Endothelial cell of umbilical vein (primary cell): Measurements from ENCODE around the gene OTUD3. TPM values are rescaled to one million over a fixed set of nuclear protein-coding genes. Genes with fewer than 3 reads are reported as not detected.

ENCODE experiments used
- BruUV-seq: library from RNA; stranded (reverse); fragments of 400-500 nt; replicated peaks from 2 replicates; lab custom pipeline; 2021; lab: Mats Ljungman, UMichigan
- CTCF ChIA-PET: fragments of 300-600, 350-600 bp; sonication (Branson Sonifier 250); formaldehyde crosslinking; loops from one replicate; lab custom pipeline; 2021; ENCODE audit warnings: antibody characterized with exemption, inconsistent platforms; lab: Charles Lee
- POLR2A ChIA-PET: fragments of 300-600, 350-600 bp; sonication (Branson Sonifier 250); formaldehyde crosslinking; loops from one replicate; lab custom pipeline; 2021; ENCODE audit warnings: antibody characterized with exemption, inconsistent platforms; lab: Charles Lee
- DNase-seq: peaks from one replicate; pipeline ENCODE4 v3.0.0-alpha.2; 2011; ENCODE audit warnings: low read depth, low spot score
- FAIRE-seq: peaks from 2 replicates; lab custom pipeline; 2011; peaks lifted over from hg19 to GRCh38; lab: Jason Lieb, UNC
- H2AFZ ChIP-seq: 2 replicates; pipeline ENCODE4 v1.6.0; 2012; ENCODE audit warnings: low read depth, low read length, control low read depth, inconsistent platforms
- H3K27ac ChIP-seq: 2 replicates; pipeline ENCODE4 v1.5.1; 2011; ENCODE audit warnings: low read depth, mild to moderate bottlenecking, control low read depth, low read length, moderate library complexity; ENCODE audit not compliant: insufficient read depth
- H3K27me3 ChIP-seq, 2 experiments: 2 replicates each; pipeline versions ENCODE4 v1.6.0 to v1.6.1; 2011; ENCODE audit warnings: low read length in 2 of 2, mixed read lengths in 1 of 2; ENCODE audit not compliant: control insufficient read depth in 2 of 2, insufficient read depth in 2 of 2
- H3K36me3 ChIP-seq, 2 experiments: 2 replicates in 1 of 2; 3 replicates in 1 of 2; pipeline ENCODE4 v1.5.1; 2011; ENCODE audit warnings: low read length in 2 of 2, mild to moderate bottlenecking in 1 of 2, moderate library complexity in 1 of 2; ENCODE audit not compliant: control insufficient read depth in 2 of 2, insufficient read depth in 2 of 2; ENCODE audit errors: extremely low read depth in 1 of 2
- H3K4me1 ChIP-seq: 3 replicates; pipeline ENCODE4 v1.5.1; 2011; ENCODE audit warnings: mild to moderate bottlenecking, low read length; ENCODE audit not compliant: control insufficient read depth, insufficient read depth; ENCODE audit errors: extremely low read depth
- H3K4me2 ChIP-seq: 2 replicates; pipeline ENCODE4 v1.6.1; 2011; ENCODE audit warnings: low read length, control low read depth, mixed read lengths; ENCODE audit not compliant: insufficient read depth
- H3K4me3 ChIP-seq, 3 experiments: fragments of 200-600 bp in 1 of 3; sonication (generic), shearing (Covaris generic) in 1 of 3; replicated peaks in 1 of 3; 2 replicates each; pipeline ENCODE4 v1.5.1; 2011 to 2016; ENCODE audit warnings: control low read depth in 3 of 3, low read length in 3 of 3, mild to moderate bottlenecking in 2 of 3, inconsistent platforms in 1 of 3, low read depth in 1 of 3, moderate library complexity in 1 of 3; ENCODE audit not compliant: insufficient read depth in 1 of 3
- H3K79me2 ChIP-seq: 2 replicates; pipeline ENCODE4 v1.6.0; 2012; ENCODE audit warnings: low read length, inconsistent platforms; ENCODE audit not compliant: control insufficient read depth, insufficient read depth
- H3K9ac ChIP-seq: replicated peaks from 2 replicates; pipeline ENCODE3; 2011; ENCODE audit warnings: low read length, control low read depth; ENCODE audit not compliant: insufficient read depth; ENCODE audit errors: extremely low read depth
- H3K9me1 ChIP-seq: replicated peaks from 3 replicates; pipeline ENCODE4 v1.6.0; 2011; ENCODE audit warnings: mild to moderate bottlenecking, low read length; ENCODE audit not compliant: control insufficient read depth, insufficient read depth; ENCODE audit errors: extremely low read depth
- H3K9me3 ChIP-seq: replicated peaks from 2 replicates; pipeline ENCODE4 v1.5.1; 2012; ENCODE audit warnings: low read length, inconsistent platforms; ENCODE audit not compliant: control insufficient read depth, insufficient read depth
- H4K20me1 ChIP-seq: replicated peaks from 2 replicates; pipeline ENCODE3; 2011; ENCODE audit warnings: mild to moderate bottlenecking, low read length; ENCODE audit not compliant: control insufficient read depth, insufficient read depth; ENCODE audit errors: extremely low read depth
- EZH2 ChIP-seq: IDR thresholded peaks from 2 replicates; pipeline ENCODE4 v1.6.1; 2012; ENCODE audit warnings: borderline replicate concordance, low read depth, mild to moderate bottlenecking, moderate library complexity, low read length, inconsistent platforms; ENCODE audit not compliant: severe bottlenecking
- FOS ChIP-seq: IDR thresholded peaks from 2 replicates; pipeline ENCODE4 v1.6.1; 2011; ENCODE audit warnings: mild to moderate bottlenecking, low read length, moderate library complexity, borderline replicate concordance; ENCODE audit not compliant: insufficient read depth
- GATA2 ChIP-seq: IDR thresholded peaks from 2 replicates; pipeline ENCODE4 v1.7.0; 2011; ENCODE audit warnings: low read depth, mild to moderate bottlenecking, moderate library complexity, mixed read lengths, low read length; ENCODE audit not compliant: insufficient read length, insufficient read depth
- JUN ChIP-seq: IDR thresholded peaks from 2 replicates; pipeline ENCODE4 v1.6.1; 2011; ENCODE audit warnings: borderline replicate concordance, low read depth; ENCODE audit not compliant: insufficient read length, insufficient read depth
- MYC ChIP-seq: IDR thresholded peaks from one replicate; pipeline ENCODE4 v1.6.1; 2011; ENCODE audit warnings: mild to moderate bottlenecking, low read depth, low read length
- POLR2A ChIP-seq: IDR thresholded peaks from 2 replicates; pipeline ENCODE4 v1.6.1; 2012; ENCODE audit warnings: low read depth, mild to moderate bottlenecking, control low read depth, low read length
- POLR2AphosphoS5 ChIP-seq: IDR thresholded peaks from 2 replicates; pipeline ENCODE4 v1.6.1; 2012; ENCODE audit warnings: low read depth, mild to moderate bottlenecking, control low read depth, low read length, moderate library complexity; ENCODE audit not compliant: insufficient read depth
- dilution Hi-C: fragments of 300-500 bp; cut with MboI; formaldehyde crosslinking; loops from one replicate; pipeline ENCODE4 v1.15.0; 2019; ENCODE audit warnings: low sequenced_read_pairs; ENCODE audit not compliant: extremely low pct_ligation_motif_present
- intact Hi-C: fragments of 100-400 bp; cut with micrococcal nuclease; formaldehyde crosslinking; loops from one replicate; pipeline ENCODE4 v1.10.0; 2022
- polyA plus RNA-seq, 4 experiments: library from polyadenylated mRNA; depleted of rRNA in 3 of 4; stranded (reverse) in 3 of 4; unstranded in 1 of 4; fragments of >200 nt; gene quantifications; 2 replicates each; pipeline versions ENCODE4 v1.2.1 to v1.2.3, GENCODE V29; 2011 to 2012; ENCODE audit warnings: missing spikeins in 1 of 4
- total RNA-seq: library from RNA; stranded (reverse); gene quantifications from 2 replicates; pipeline ENCODE4 v1.2.3, GENCODE V29; 2021
- TF ChIP-seq, protein P1 (sequence below): IDR thresholded peaks from 2 replicates; pipeline ENCODE4 v1.6.1; 2011; ENCODE audit not compliant: insufficient read depth, insufficient read length
- TF ChIP-seq, protein P2 (sequence below), 2 donors: IDR thresholded peaks; 1 replicate in 1 of 2; 2 replicates in 1 of 2; pipeline ENCODE4 v1.5.1; 2011; ENCODE audit warnings: low read length in 2 of 2, mild to moderate bottlenecking in 2 of 2, moderate library complexity in 2 of 2, control low read depth in 1 of 2, inconsistent platforms in 1 of 2, low read depth in 1 of 2; ENCODE audit not compliant: insufficient read depth in 1 of 2; ENCODE audit errors: extremely low read depth in 1 of 2

The OTUD3 gene
- total and polyA plus RNA-seq, 2 donors (not counting 3 experiments of a cell fraction or from before 2014, with no cell fraction given), result 3.1 to 10.6 TPM

DNA sequence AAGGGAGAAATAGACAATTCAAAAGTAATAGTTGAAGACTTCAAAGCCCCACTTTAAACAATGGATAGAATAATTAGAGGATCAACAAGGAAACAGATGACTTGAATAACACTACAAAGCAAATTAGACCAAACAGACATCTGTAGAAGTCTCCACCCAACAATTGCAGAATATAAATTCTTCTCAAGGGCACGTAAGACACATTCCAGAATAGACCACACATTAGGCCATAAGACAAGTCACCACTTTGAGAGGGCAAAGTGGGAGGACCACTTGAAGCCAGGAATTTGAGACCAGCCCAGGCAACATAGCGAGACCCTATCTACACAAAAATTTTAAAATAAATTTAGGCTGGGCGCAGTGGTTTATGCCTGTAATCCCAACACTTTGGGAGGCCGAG is 46.6 kb upstream of the OTUD3 start:
- BruUV-seq, result no TSS peak

More for the DNA sequence above, 46.6 kb upstream of the OTUD3 start:
- TF ChIP-seq POLR2AphosphoS5 (no peak), POLR2A (no peak), GATA2 (no peak), FOS (no peak), JUN (no peak), MYC (no peak), EZH2 (no peak)
- TF ChIP-seq, protein P1, sequence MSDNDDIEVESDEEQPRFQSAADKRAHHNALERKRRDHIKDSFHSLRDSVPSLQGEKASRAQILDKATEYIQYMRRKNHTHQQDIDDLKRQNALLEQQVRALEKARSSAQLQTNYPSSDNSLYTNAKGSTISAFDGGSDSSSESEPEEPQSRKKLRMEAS, result no peak
- TF ChIP-seq, protein P2, sequence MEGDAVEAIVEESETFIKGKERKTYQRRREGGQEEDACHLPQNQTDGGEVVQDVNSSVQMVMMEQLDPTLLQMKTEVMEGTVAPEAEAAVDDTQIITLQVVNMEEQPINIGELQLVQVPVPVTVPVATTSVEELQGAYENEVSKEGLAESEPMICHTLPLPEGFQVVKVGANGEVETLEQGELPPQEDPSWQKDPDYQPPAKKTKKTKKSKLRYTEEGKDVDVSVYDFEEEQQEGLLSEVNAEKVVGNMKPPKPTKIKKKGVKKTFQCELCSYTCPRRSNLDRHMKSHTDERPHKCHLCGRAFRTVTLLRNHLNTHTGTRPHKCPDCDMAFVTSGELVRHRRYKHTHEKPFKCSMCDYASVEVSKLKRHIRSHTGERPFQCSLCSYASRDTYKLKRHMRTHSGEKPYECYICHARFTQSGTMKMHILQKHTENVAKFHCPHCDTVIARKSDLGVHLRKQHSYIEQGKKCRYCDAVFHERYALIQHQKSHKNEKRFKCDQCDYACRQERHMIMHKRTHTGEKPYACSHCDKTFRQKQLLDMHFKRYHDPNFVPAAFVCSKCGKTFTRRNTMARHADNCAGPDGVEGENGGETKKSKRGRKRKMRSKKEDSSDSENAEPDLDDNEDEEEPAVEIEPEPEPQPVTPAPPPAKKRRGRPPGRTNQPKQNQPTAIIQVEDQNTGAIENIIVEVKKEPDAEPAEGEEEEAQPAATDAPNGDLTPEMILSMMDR (IDR thresholded peaks at IDR 0.05; ENCODE audit: extremely low read depth in 1 of 2, insufficient read depth in 1 of 2, low read depth in 1 of 2, low read length in 2 of 2), result no peak
- ChIA-PET POLR2A (no interaction called here), CTCF (no interaction called here)
- H3K4me3 ChIP-seq, result no peak overlapping the region
- no peaks in the 10 kb centered on the region for H3K9me1 ChIP-seq
- no peaks in the 10 kb centered on the region for H3K9me3 ChIP-seq
- no peak for FAIRE-seq
- no peaks in the 10 kb centered on the region for H4K20me1 ChIP-seq
- no peaks in the 10 kb centered on the region for H3K4me1 ChIP-seq
- H3K9ac ChIP-seq, result no peak overlapping the region
- no peak for DNase-seq
- no peaks in the 10 kb centered on the region for H3K79me2 ChIP-seq
- H3K36me3 ChIP-seq, result no peaks in the 10 kb centered on the region
- intact Hi-C loops (no loop called here), dilution Hi-C loops (no loop called here)
- no peak overlapping the region for H2AFZ ChIP-seq
- peaks cover 2 to 3% of the 10 kb centered on the region in 2 experiments for H3K27me3 ChIP-seq
- H3K27ac ChIP-seq, result no peak overlapping the region
- no peak overlapping the region for H3K4me2 ChIP-seq
